IMR-90 (cell line): ENCODE measurements around the gene USP40. TPM values are rescaled to one million over a fixed set of nuclear protein-coding genes. Genes with fewer than 3 reads are reported as not detected.

Experiments
- ATAC-seq: fragments of 200-7000 bp; cut with Tn5 transposase; 2 replicates; pipeline ENCODE4 v1.9.1; 2020; ENCODE audit warnings: low read depth, mild to moderate bottlenecking, moderate library complexity
- BruUV-seq: library from RNA; stranded (reverse); fragments of 400-500 nt; replicated peaks from 2 replicates; lab custom pipeline; 2021; lab: Mats Ljungman, UMichigan
- CTCF ChIA-PET: fragments of 300-600 bp; formaldehyde crosslinking; extraction: SDS; loops from one replicate; lab custom pipeline; 2021; ENCODE audit warnings: antibody characterized with exemption; lab: Yijun Ruan, JAX
- POLR2A ChIA-PET: fragments of 300-600 bp; sonication (Branson Sonifier 250); formaldehyde crosslinking; loops from one replicate; lab custom pipeline; 2022; ENCODE audit warnings: antibody characterized with exemption; ENCODE audit not compliant: unreplicated experiment; lab: Charles Lee
- DNase-seq: peaks from one replicate; pipeline ENCODE4 v3.0.0; 2013
- H2AFZ ChIP-seq: replicated peaks from 2 replicates; pipeline ENCODE3; 2013; ENCODE audit warnings: low read length, mild to moderate bottlenecking; ENCODE audit not compliant: poor library complexity
- H2AK5ac ChIP-seq: 2 replicates; pipeline ENCODE4 v1.6.1; 2013; ENCODE audit warnings: low read depth, low read length, inconsistent platforms
- H2AK9ac ChIP-seq: replicated peaks from 2 replicates; pipeline ENCODE3; 2013; ENCODE audit warnings: mild to moderate bottlenecking, low read depth, low read length, moderate library complexity; ENCODE audit not compliant: poor library complexity
- H2BK120ac ChIP-seq: 2 replicates; pipeline ENCODE4 v1.6.1; 2013; ENCODE audit warnings: low read depth, low read length, inconsistent platforms
- H2BK15ac ChIP-seq: 3 replicates; pipeline ENCODE4 v1.6.1; 2013; ENCODE audit warnings: low read depth, low read length, inconsistent platforms
- H2BK20ac ChIP-seq: 2 replicates; pipeline ENCODE4 v1.6.1; 2013; ENCODE audit warnings: low read depth, mild to moderate bottlenecking, inconsistent platforms, low read length, moderate library complexity
- H2BK5ac ChIP-seq: 2 replicates; pipeline ENCODE4 v1.6.1; 2013; ENCODE audit warnings: mild to moderate bottlenecking, low read depth, low read length, inconsistent platforms; ENCODE audit not compliant: poor library complexity, severe bottlenecking
- H3K14ac ChIP-seq: replicated peaks from 2 replicates; pipeline ENCODE4 v1.6.1; 2013; ENCODE audit warnings: low read depth, low read length, inconsistent platforms
- H3K18ac ChIP-seq: 2 replicates; pipeline ENCODE4 v1.6.1; 2013; ENCODE audit warnings: low read depth, low read length, control low read depth
- H3K23ac ChIP-seq: 2 replicates; pipeline ENCODE4 v1.6.1; 2013; ENCODE audit warnings: low read depth, low read length, inconsistent platforms
- H3K27ac ChIP-seq: 2 replicates; pipeline ENCODE4 v1.5.1; 2013; ENCODE audit warnings: mild to moderate bottlenecking, control low read depth, low read length; ENCODE audit not compliant: insufficient read depth
- H3K27me3 ChIP-seq: 2 replicates; pipeline ENCODE4 v1.6.1; 2013; ENCODE audit warnings: low read length; ENCODE audit not compliant: control insufficient read depth, insufficient read depth
- H3K36me3 ChIP-seq: 2 replicates; pipeline ENCODE4 v1.6.1; 2013; ENCODE audit warnings: low read length, mixed read lengths; ENCODE audit not compliant: control insufficient read depth, insufficient read depth
- H3K4ac ChIP-seq: 2 replicates; pipeline ENCODE4 v1.6.1; 2013; ENCODE audit warnings: low read depth, low read length, inconsistent platforms
- H3K4me1 ChIP-seq: 2 replicates; pipeline ENCODE4 v1.6.1; 2013; ENCODE audit warnings: low read length, mixed read lengths; ENCODE audit not compliant: control insufficient read depth, insufficient read depth
- H3K4me2 ChIP-seq: 2 replicates; pipeline ENCODE4 v1.6.1; 2013; ENCODE audit warnings: low read depth, mild to moderate bottlenecking, control low read depth, low read length, moderate library complexity
- H3K4me3 ChIP-seq: 2 replicates; pipeline ENCODE4 v1.5.1; 2013; ENCODE audit warnings: low read depth, mild to moderate bottlenecking, control low read depth, low read length, moderate library complexity; ENCODE audit not compliant: insufficient read depth
- H3K56ac ChIP-seq: 2 replicates; pipeline ENCODE4 v1.6.1; 2013; ENCODE audit warnings: low read length, inconsistent platforms; ENCODE audit not compliant: insufficient read depth; ENCODE audit errors: extremely low read depth
- H3K79me1 ChIP-seq, 2 experiments: 2 replicates each; pipeline ENCODE4 v1.6.1; 2013; ENCODE audit warnings: low read length in 2 of 2, inconsistent platforms in 1 of 2, low read depth in 1 of 2
- H3K9ac ChIP-seq: 2 replicates; pipeline ENCODE4 v1.6.1; 2013; ENCODE audit warnings: low read depth, low read length, control low read depth
- H3K9me1 ChIP-seq: 2 replicates; pipeline ENCODE4 v1.6.1; 2013; ENCODE audit warnings: low read length, inconsistent platforms; ENCODE audit not compliant: insufficient read depth
- H3K9me3 ChIP-seq: 2 replicates; pipeline ENCODE4 v1.6.1; 2013; ENCODE audit warnings: low read length; ENCODE audit not compliant: control insufficient read depth, insufficient read depth
- H4K20me1 ChIP-seq: 2 replicates; pipeline ENCODE4 v1.6.1; 2013; ENCODE audit warnings: low read length, inconsistent platforms; ENCODE audit not compliant: insufficient read depth
- H4K5ac ChIP-seq: 2 replicates; pipeline ENCODE4 v1.6.1; 2013; ENCODE audit warnings: mild to moderate bottlenecking, low read depth, low read length, control low read depth
- H4K8ac ChIP-seq, 2 experiments: 2 replicates each; pipeline ENCODE4 v1.6.1; 2013; ENCODE audit warnings: low read depth in 2 of 2, low read length in 2 of 2, control low read depth in 1 of 2, inconsistent platforms in 1 of 2
- H4K91ac ChIP-seq: 2 replicates; pipeline ENCODE4 v1.6.1; 2013; ENCODE audit warnings: low read depth, low read length, inconsistent platforms; ENCODE audit not compliant: insufficient read depth
- BHLHE40 ChIP-seq: fragments of 150-350 bp; IDR thresholded peaks from 2 replicates; pipeline ENCODE4 v1.6.1; 2016; ENCODE audit warnings: mild to moderate bottlenecking, low read depth, low read length
- FOS ChIP-seq: fragments of 150-350 bp; IDR thresholded peaks from 2 replicates; pipeline ENCODE4 v1.6.1; 2016; ENCODE audit warnings: low read depth, low read length
- MAFK ChIP-seq: IDR thresholded peaks from 2 replicates; pipeline ENCODE4 v1.6.1; 2012; ENCODE audit warnings: low read depth, low read length, improper control_type of control experiment
- MAZ ChIP-seq: IDR thresholded peaks from 2 replicates; pipeline ENCODE4 v1.6.1; 2012; ENCODE audit warnings: low read depth, mild to moderate bottlenecking, low read length, improper control_type of control experiment, moderate library complexity, borderline replicate concordance
- NFE2L2 ChIP-seq: fragments of 150-350 bp; IDR thresholded peaks from 2 replicates; pipeline ENCODE4 v1.6.1; 2016; ENCODE audit warnings: low read depth, mild to moderate bottlenecking, low read length
- POLR2A ChIP-seq: IDR thresholded peaks from 2 replicates; pipeline ENCODE4 v1.6.1; 2012; ENCODE audit warnings: mild to moderate bottlenecking, low read depth, low read length
- RAD21 ChIP-seq: IDR thresholded peaks from 2 replicates; pipeline ENCODE4 v1.6.1; 2012; ENCODE audit warnings: low read length, improper control_type of control experiment
- RFX5 ChIP-seq: IDR thresholded peaks from 2 replicates; pipeline ENCODE4 v1.8.0; 2012; ENCODE audit warnings: low read depth, mild to moderate bottlenecking, low read length, moderate library complexity
- SMC3 ChIP-seq: fragments of 150-350 bp; IDR thresholded peaks from 2 replicates; pipeline ENCODE4 v1.6.1; 2016; ENCODE audit warnings: low read depth, mild to moderate bottlenecking, antibody characterized with exemption, low read length, moderate library complexity
- WGBS, 2 experiments: methylation state at CpG; one replicate each; pipeline versions ENCODE4 v1.1.5 to v1.1.7; 2013; ENCODE audit warnings: missing lambda C conversion rate in 2 of 2; ENCODE audit not compliant: insufficient read length in 1 of 2; ENCODE audit errors: extremely low coverage in 2 of 2; 5-methylcytosine and 5-hydroxymethylcytosine counted together
- dilution Hi-C: fragments of 300-500 bp; cut with HindIII; formaldehyde crosslinking; loops from one replicate; pipeline ENCODE4 v1.14.3; 2018; ENCODE audit warnings: low sequenced_read_pairs; ENCODE audit not compliant: unreplicated experiment
- in situ Hi-C: fragments of 300-500 bp; cut with MboI; formaldehyde crosslinking; loops from 3 replicates; pipeline ENCODE4 v1.14.3; 2019; ENCODE audit warnings: low sequenced_read_pairs, inconsistent platforms, mixed read lengths
- intact Hi-C: fragments of 100-400 bp; cut with micrococcal nuclease; formaldehyde crosslinking; loops from 2 replicates; pipeline ENCODE4 v1.10.0; 2022
- polyA plus RNA-seq, 3 experiments: library from polyadenylated mRNA; depleted of rRNA; stranded (reverse); fragments of >200 nt; gene quantifications; 2 replicates each; pipeline ENCODE4 v1.2.3, GENCODE V29; 2012; ENCODE audit warnings: low replicate concordance in 1 of 3
- total RNA-seq: library from RNA; depleted of rRNA; stranded (reverse); fragments of >200 nt; gene quantifications from 2 replicates; pipeline ENCODE4 v1.2.3, GENCODE V29; 2012
- TF ChIP-seq, protein P1 (sequence below): conservative IDR thresholded peaks from 2 replicates; pipeline ENCODE4 v1.5.1; 2012; ENCODE audit warnings: mild to moderate bottlenecking, low read depth, low read length, improper control_type of control experiment
- TF ChIP-seq, protein P2 (sequence below): fragments of 150-350 bp; IDR thresholded peaks from 2 replicates; pipeline ENCODE4 v1.6.1; 2017; ENCODE audit warnings: mild to moderate bottlenecking, antibody characterized with exemption, low read length, low read depth
- TF ChIP-seq, protein P3 (sequence below): fragments of 150-350 bp; IDR thresholded peaks from 2 replicates; pipeline ENCODE4 v1.6.1; 2016; ENCODE audit warnings: low read depth, mild to moderate bottlenecking, low read length, moderate library complexity, borderline replicate concordance

The USP40 gene
- total and polyA plus RNA-seq, 2 of the 4 experiments (the other 2 are of a cell fraction): 30.1 to 30.8 TPM

DNA sequence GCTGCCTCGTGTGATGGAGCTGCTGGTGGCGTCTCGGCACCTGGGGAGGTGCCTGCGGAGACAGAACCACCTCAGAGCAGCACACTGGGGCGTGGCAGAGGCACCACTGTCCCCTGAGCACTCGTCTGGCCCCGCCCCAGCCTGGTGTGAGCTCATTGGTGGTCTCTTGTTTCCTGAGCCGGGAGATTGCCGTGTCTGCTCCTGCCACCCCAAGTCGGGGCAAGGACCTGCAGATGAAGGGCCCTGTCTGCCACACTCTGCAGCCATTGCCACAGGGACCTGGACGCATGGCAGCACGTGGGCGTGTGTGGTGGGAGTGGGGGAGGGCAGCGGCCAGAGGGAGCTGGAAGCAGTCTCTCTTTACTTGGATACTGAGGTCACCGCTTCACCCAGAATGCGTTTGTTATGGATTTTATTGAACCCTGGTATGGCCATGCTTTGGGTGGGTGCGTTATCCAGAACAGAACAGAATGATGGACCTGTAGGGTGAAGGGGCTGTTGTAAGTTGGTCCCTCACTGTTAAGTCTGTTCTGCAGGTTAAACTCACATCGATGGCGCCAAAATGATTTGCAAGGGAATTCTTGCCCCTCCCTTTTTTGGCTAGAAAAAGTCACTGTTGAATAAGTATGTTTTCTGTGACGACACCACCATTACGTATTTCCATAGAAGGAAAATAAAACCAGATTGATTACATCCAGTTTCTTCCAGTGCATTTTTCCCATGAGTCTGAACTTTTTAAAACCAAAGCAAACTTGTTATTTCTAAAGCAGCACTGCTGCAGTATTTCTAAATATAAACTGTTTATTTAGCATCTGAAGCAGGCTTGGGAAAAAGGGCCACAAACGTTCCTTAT lies 92.0 kb downstream of the USP40 start (continued):
- TF ChIP-seq RAD21: no peak
- TF ChIP-seq RFX5: no peak
- TF ChIP-seq POLR2A: no peak

DNA sequence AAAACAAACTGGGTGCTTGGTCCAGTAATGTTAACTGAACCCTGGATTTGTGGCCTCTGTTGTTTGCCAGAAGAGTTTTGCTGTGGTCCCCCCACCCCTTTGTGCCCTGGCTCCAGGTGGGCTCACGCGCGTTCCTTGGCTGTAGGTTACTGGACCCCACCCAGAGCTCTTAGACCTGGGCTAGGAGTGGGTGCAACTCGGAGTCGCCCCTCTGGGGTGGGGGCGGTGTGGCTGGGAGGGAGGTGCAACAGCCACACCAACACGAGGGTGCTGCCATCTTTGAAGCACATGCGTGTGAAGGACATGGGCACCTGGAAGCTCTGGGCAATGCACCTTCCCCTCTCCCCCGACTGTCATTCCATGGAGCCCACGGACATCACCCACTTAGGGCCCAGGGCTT lies 92.7 kb downstream of the USP40 start:
- BruUV-seq: no TSS peak
- H3K14ac ChIP-seq: no peak overlapping the region
- H4K8ac ChIP-seq: no peak overlapping the region
- no peaks in the 10 kb centered on the region; a peak in 1 of 4 replicates for H3K79me1 ChIP-seq
- peaks cover 2% of the 10 kb centered on the region; the same call in 1 of the 2 replicates for H3K9me1 ChIP-seq
- H3K18ac ChIP-seq: no peak overlapping the region
- no peak overlapping the region for H2BK120ac ChIP-seq
- peaks cover 5% of the 10 kb centered on the region for H3K4me1 ChIP-seq
- peaks cover 41% of the 10 kb centered on the region; the same call in 1 of the 2 replicates for H3K36me3 ChIP-seq
- in situ Hi-C loops (loop anchor here (25.0 kb wide), 1 partner anchor 363 kb away; no protein-coding TSS in a partner anchor), intact Hi-C loops (no loop called here), dilution Hi-C loops (no loop called here)
- no peak overlapping the region for H2AK9ac ChIP-seq
- CTCF ChIA-PET: no interaction called here
- H3K9me3 ChIP-seq: no peaks in the 10 kb centered on the region
- H3K27ac ChIP-seq: no peak overlapping the region
- H3K27me3 ChIP-seq: no peaks in the 10 kb centered on the region
- no peak overlapping the region for H2AFZ ChIP-seq
- no peak overlapping the region for H4K5ac ChIP-seq
- WGBS, 2 experiments: no CpG with 5 or more reads among the region's 10 CpGs
- TF ChIP-seq MAFK (no peak), RAD21 (no peak), BHLHE40 (no peak), NFE2L2 (no peak), FOS (no peak), RFX5 (no peak), SMC3 (no peak), POLR2A (no peak), MAZ (no peak)
- TF ChIP-seq, protein P1, sequence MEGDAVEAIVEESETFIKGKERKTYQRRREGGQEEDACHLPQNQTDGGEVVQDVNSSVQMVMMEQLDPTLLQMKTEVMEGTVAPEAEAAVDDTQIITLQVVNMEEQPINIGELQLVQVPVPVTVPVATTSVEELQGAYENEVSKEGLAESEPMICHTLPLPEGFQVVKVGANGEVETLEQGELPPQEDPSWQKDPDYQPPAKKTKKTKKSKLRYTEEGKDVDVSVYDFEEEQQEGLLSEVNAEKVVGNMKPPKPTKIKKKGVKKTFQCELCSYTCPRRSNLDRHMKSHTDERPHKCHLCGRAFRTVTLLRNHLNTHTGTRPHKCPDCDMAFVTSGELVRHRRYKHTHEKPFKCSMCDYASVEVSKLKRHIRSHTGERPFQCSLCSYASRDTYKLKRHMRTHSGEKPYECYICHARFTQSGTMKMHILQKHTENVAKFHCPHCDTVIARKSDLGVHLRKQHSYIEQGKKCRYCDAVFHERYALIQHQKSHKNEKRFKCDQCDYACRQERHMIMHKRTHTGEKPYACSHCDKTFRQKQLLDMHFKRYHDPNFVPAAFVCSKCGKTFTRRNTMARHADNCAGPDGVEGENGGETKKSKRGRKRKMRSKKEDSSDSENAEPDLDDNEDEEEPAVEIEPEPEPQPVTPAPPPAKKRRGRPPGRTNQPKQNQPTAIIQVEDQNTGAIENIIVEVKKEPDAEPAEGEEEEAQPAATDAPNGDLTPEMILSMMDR: no peak
- TF ChIP-seq, protein P2, sequence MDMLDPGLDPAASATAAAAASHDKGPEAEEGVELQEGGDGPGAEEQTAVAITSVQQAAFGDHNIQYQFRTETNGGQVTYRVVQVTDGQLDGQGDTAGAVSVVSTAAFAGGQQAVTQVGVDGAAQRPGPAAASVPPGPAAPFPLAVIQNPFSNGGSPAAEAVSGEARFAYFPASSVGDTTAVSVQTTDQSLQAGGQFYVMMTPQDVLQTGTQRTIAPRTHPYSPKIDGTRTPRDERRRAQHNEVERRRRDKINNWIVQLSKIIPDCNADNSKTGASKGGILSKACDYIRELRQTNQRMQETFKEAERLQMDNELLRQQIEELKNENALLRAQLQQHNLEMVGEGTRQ: no peak
- TF ChIP-seq, protein P3, sequence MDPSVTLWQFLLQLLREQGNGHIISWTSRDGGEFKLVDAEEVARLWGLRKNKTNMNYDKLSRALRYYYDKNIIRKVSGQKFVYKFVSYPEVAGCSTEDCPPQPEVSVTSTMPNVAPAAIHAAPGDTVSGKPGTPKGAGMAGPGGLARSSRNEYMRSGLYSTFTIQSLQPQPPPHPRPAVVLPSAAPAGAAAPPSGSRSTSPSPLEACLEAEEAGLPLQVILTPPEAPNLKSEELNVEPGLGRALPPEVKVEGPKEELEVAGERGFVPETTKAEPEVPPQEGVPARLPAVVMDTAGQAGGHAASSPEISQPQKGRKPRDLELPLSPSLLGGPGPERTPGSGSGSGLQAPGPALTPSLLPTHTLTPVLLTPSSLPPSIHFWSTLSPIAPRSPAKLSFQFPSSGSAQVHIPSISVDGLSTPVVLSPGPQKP: no peak
- H2BK15ac ChIP-seq: no peak overlapping the region
- no peak overlapping the region for H3K4me2 ChIP-seq
- POLR2A ChIA-PET: no interaction called here
- H3K9ac ChIP-seq: no peak overlapping the region
- no peaks in the 10 kb centered on the region for H4K20me1 ChIP-seq
- H4K91ac ChIP-seq: no peak overlapping the region
- ATAC-seq: no peak
- no peak for DNase-seq
- no peak overlapping the region for H3K56ac ChIP-seq
- H3K4me3 ChIP-seq: no peak overlapping the region
- H3K4ac ChIP-seq: no peak overlapping the region
- no peak overlapping the region for H2AK5ac ChIP-seq
- no peak overlapping the region for H2BK5ac ChIP-seq
- no peak overlapping the region for H3K23ac ChIP-seq
- H2BK20ac ChIP-seq: no peak overlapping the region
